ENCODE results near the gene ARHGAP15. TPM values are rescaled to one million over a fixed set of nuclear protein-coding genes. Genes with fewer than 3 reads are reported as not detected.

ARHGAP15 gene
- total RNA-seq, 1 donor from 2014 or later = 10.0 TPM

GRCh38 chr2:143344780-143345179 is 215.6 kb downstream of the ARHGAP15 start:
- DNase-seq (ENCODE audit: low spot score) = no peak

DNA sequence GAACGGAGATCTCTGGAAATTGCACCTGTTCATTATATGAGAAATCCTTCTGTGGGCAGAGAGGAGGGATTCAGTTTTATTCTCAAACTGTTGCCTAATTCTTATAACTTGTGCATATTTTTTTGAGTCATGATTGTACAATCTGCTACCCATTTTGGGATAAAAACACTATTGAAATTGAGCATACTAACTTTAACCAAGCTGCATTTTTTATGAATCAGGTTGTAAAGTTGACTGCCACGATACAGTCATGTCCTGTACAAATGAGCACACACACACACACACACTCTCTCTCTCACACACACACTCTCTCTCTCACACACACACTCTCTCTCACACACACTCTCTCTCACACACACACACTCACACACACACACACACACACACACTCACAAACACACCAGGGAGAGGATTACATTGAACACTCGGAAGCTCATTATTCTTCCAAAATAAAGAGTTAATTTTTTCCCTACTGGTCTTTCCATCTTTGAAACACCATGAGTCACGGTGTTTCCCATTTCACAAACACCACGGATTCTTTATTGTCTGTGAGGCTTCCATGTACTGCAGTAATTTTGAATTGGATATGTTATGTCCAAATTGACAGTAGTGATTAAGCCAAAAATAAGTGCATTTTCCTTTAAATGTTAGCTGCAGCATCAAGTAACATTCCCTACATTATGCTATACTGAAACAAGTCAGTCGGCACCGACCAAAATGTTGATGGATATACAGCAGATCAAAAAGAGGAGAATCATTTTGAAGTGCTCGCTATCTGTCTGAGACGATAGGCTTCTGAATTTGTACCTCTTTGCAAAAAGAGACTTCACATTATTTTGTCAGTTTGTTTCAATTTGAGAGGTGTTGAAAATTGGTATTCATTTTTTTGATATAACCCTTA is 216.9 kb downstream of the ARHGAP15 start:
- DNase-seq (ENCODE audit: low spot score) = no peak

DNA sequence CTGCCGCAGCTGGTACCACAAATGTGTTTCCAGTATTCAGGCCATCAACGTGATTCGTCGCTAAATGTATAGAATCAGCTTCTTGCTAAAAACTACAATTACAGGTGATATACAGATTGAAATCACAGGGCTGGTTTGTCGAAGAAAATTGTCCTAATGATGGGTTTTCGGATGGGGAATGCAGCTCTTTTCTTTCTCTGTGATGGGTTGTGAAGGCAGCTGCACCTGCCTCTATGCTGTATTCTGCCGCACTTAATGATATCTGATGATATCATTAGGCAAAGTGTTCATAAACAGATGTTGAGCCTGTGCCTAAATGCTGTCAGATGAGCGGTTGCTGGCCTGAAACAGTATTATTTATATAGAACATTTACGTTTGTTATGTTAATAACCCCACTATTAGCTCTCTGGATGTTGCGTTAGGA is 218.1 kb downstream of the ARHGAP15 start:
- no peak for DNase-seq (ENCODE audit: low spot score)

DNA sequence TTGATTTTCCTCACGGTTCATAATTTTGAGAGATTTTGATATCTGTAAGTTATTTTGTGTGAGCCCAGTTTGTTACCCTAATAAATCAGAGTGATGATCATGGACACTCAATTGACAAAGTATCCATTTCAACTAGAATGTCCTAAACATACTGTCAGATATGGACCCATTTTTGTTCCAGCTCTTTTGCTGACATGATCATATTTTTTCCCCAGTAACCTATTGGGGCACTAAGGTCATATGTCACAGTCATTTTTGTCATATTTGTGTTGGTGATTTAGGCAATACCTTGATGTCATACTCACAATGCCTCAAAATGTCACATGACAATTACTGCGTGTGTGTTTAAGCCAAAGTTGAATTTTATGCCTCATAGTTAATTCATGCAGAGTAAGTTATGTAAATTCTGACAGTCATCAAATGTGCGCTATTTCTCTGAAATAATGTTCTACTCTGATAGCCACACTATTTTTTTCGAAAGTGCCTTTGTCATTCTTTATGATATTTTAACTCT is 218.7 kb downstream of the ARHGAP15 start:
- DNase-seq (ENCODE audit: low spot score) = no peak

DNA sequence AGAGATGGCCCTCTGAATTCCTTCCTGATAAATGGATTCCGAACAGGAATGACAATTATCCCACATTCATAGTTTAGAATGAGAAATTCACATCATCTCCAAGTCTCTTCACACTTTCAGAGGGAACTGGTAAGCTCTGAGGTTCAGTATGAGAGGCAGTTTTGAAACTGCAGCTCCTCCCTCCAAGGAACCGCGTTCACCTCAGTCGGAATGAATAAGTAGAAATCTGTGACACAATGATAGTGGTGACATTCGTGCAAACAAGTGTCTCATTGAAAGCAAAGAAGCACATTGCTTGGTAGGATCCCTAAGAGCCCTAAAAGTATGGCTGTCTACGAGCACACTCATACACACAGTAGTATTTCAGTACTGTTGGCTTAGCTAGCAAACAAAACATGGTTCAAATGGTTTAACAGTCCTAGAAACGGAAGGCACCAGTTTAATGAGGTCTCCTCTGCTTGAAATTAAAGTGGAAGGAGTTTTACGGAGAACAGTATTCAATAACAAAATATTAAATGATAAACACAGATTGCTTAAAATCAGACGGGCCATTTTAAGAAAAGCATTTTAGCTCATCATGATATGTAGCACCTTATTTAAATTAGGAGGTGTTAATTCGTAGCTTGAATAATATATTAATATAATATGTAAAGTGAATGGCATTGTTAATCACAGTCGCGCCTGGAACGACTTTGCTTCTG is 225.0 kb downstream of the ARHGAP15 start:
- DNase-seq (ENCODE audit: low spot score) = no peak

DNA sequence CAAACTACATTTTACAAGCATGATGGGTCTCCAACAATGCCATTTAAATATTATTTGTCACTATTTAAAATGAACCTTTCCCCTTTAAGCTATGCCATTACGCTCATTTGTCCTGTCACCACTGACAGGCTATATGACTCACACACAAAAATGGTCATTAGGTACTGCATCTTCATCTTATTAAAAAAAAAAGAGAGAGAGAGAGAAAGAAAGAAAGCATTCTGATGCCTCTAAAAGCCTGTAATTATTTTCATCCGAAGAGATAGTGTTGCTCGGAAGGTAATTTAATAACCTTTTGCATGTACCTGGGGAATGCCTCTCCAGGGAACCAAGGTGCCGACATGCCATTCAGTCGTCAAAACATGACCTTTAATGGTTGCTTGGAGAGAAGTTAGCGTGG is 226.7 kb downstream of the ARHGAP15 start:
- no peak for DNase-seq (ENCODE audit: low spot score)

GRCh38 chr2:143356336-143356735 is 227.1 kb downstream of the ARHGAP15 start:
- no peak for DNase-seq (ENCODE audit: low spot score)

- DNase-seq (ENCODE audit: low spot score) = no peak
These were observed 227.7 kb downstream of the ARHGAP15 start for GRCh38 chr2:143356736-143357446.

DNA sequence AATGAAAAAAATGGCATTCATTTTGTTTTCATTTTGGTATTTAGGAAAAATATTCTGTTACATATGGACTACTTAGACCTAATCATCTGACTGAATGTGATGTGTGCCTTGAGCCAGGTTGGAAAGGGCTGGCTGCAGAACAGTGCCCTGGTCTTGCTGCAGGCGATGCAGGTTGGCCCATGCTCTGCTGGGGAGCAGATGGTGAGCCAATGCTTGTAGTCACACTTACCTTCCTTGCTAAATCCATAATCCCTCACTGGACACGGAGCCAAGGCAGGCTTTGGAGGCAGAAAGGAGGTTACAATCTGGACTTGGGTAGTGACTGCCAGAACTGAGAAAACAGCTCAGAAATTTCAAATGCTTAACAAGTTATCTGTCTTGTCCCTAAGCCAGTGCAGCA is 228.7 kb downstream of the ARHGAP15 start:
- DNase-seq (ENCODE audit: low spot score) = no peak

- DNase-seq (ENCODE audit: low spot score) = no peak
These were observed 232.1 kb downstream of the ARHGAP15 start for GRCh38 chr2:143361346-143361745.

DNA sequence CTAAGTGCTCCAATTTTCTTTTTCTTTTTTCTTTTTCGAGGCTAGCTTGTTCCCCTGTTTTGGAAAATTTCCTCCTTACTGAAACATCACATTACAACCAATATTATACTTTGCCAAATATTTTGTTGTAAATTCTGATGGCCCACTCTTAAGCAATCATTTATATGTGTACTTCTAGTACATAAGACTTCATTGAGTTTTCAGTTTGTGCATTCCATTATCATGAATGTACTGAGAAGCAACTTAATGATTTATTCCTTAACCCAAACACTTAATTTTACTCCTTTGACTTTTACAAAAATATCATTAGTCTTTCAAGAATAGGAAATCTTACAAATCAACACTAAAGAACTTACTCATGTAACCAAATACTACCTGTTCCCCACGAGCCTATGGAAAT is 242.4 kb downstream of the ARHGAP15 start:
- no peak for DNase-seq (ENCODE audit: low spot score)

DNA sequence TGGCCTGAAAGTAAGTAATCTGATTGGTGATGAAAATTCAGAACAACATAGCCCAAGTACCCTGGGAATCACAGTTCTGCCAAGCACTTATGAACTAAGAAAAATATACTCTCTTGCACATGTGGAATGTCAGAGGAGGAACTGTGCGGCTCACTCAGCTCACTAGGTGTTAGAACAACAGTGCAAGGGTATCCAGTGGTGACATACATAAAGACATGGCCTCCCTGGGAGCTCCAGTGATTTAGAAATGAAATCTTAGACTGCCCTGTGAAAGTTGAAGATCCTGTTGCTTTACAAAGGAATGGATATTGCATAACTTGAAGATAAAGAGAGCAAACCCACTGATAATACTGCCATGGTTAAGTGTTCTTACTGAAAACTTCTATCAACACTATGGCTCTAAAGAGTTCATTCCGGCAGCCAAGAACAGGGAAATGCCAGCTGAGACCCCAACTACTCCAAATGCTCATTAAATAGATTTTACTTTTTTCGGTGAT is 246.2 kb downstream of the ARHGAP15 start:
- DNase-seq (ENCODE audit: low spot score) = no peak

DNA sequence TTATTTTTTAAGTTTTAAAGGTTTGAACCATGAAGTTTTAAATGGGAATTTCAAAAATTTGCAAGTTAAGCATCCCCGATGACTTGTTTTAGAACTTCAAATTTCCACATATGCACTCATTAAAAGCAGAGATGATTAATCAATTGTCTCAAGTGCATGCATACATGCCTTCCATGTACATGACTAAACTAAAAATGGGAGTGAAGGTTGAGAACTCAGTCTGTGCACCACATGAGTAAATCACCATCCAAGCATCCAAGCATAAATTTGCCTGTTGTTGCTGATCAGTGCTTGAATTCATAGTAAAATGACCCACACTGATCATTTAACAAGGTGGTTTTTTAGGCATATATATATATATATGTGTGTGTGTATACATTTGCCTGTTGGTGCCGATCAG is 249.8 kb downstream of the ARHGAP15 start:
- no peak for DNase-seq (ENCODE audit: low spot score)

- DNase-seq (ENCODE audit: low spot score) = no peak
These were observed 250.7 kb downstream of the ARHGAP15 start for GRCh38 chr2:143379955-143380354.

- no peak for DNase-seq (ENCODE audit: low spot score)
These were observed 253.4 kb downstream of the ARHGAP15 start for GRCh38 chr2:143382573-143382972.

DNA sequence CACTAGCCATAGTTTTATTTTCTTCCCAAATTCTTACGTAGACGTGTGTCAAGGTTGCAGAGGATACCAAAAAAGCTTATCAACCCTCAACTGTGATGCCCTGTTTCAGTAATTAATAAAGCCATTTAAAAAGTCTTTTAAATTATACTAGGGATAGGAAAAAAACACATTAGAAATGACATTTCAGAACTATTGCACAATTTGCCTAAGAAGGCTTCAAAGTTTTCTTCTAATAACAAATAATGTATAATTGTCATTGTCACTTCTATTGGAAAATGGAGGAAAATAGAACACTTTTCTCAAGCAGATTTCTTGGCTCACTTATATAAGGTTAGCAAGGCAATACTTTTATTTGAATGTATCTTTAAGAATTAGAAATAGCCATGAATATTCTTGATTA is 253.8 kb downstream of the ARHGAP15 start:
- DNase-seq (ENCODE audit: low spot score) = no peak

- DNase-seq (ENCODE audit: low spot score) = no peak
These were observed 254.9 kb downstream of the ARHGAP15 start for GRCh38 chr2:143384111-143384510.

- DNase-seq (ENCODE audit: low spot score) = no peak
These were observed 261.0 kb downstream of the ARHGAP15 start for GRCh38 chr2:143390171-143390570.

DNA sequence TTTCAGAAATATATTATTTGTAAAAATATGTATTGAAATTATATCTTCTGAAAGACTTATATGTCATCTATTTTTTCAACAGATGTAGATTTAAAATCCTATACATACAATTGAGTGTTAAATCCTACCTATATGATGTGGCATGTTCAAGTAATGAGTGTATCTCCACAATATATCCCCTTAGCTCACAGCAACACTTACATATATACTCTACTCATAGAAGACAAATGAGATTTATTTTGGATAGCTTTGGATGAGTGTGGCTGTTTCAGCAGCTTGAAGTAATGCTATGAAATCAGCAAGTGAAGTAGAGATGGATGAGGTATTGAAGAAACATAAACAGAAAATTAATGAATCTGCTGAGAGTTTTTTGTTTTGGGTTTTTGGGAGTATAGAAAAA is 263.1 kb downstream of the ARHGAP15 start:
- no peak for DNase-seq (ENCODE audit: low spot score)

- DNase-seq (ENCODE audit: low spot score) = no peak
These were observed 264.8 kb downstream of the ARHGAP15 start for GRCh38 chr2:143394062-143394461.

GRCh38 chr2:143397884-143398614 is 268.8 kb downstream of the ARHGAP15 start:
- DNase-seq (ENCODE audit: low spot score) = no peak

Measured in mucosa of gallbladder (tissue), 1 donor.